HFFc6 (cell line): ENCODE results near the gene GMPPA. TPM values are rescaled to one million over a fixed set of nuclear protein-coding genes. Genes with fewer than 3 reads are reported as not detected.

Source experiments
- DNase-seq: peaks from one replicate; pipeline ENCODE4 v3.0.0-alpha.2; 2018
- H3K27ac Mint-ChIP-seq: 2 replicates; pipeline ENCODE4 v1.8.0; 2020; ENCODE audit warnings: mild to moderate bottlenecking, mixed read lengths
- H3K27me3 Mint-ChIP-seq: 2 replicates; pipeline ENCODE4 v1.8.0; 2021; ENCODE audit warnings: mild to moderate bottlenecking, moderate library complexity, mixed read lengths; ENCODE audit not compliant: insufficient read depth
- H3K36me3 Mint-ChIP-seq: 2 replicates; pipeline ENCODE4 v1.8.0; 2021; ENCODE audit warnings: low read depth, mixed read lengths
- H3K4me1 Mint-ChIP-seq: 2 replicates; pipeline ENCODE4 v1.8.0; 2020; ENCODE audit warnings: low read depth, mixed read lengths
- H3K4me3 Mint-ChIP-seq: 2 replicates; pipeline ENCODE4 v1.8.0; 2020; ENCODE audit warnings: mild to moderate bottlenecking, moderate library complexity, mixed read lengths
- H3K9me3 Mint-ChIP-seq: 2 replicates; pipeline ENCODE4 v1.8.0; 2020; ENCODE audit warnings: mild to moderate bottlenecking, mixed read lengths
- total RNA-seq, 6 experiments: library from RNA; stranded (reverse); fragmentation: NEBNext Ultra II Directional; extraction: Animal tissue kit (Norgen Biotek cat#: 25700); gene quantifications; 2 replicates in 1 of 6; 3 replicates in 5 of 6; pipeline ENCODE4 v1.2.3, GENCODE V29; 2021
- TF ChIP-seq, protein P1 (sequence below): fragments of 200-600 bp; sonication (generic); IDR thresholded peaks from 2 replicates; pipeline ENCODE4 v1.5.0; 2021; ENCODE audit warnings: antibody characterized with exemption, mild to moderate bottlenecking

The GMPPA gene
- total RNA-seq, 6 experiments from 2014 or later, result 68.9 to 85.3 (median 74.1) TPM

DNA sequence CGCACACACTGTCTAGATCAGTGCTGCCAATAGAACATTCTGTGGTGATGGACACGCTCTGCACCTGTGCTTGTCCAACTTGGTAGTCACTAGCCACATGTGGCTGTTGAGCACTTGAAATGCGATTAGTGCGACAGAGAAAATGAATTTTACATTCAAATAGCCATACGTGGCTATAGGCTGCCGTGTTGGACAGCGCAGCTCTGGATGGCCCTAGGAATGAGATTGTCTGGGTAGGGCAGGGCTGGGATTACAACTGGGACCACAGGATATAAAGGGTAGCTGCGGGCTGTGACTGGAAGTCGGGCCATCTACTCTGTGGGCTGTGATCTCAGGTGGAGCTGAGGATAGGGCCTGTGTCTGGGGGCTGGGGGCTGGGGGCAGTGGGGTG is 20.8 kb downstream of the GMPPA start:
- H3K27ac Mint-ChIP-seq, result no peak overlapping the region
- no peak overlapping the region for H3K4me3 Mint-ChIP-seq
- DNase-seq, result no peak
- H3K36me3 Mint-ChIP-seq, result no peaks in the 10 kb centered on the region
- TF ChIP-seq, protein P1, sequence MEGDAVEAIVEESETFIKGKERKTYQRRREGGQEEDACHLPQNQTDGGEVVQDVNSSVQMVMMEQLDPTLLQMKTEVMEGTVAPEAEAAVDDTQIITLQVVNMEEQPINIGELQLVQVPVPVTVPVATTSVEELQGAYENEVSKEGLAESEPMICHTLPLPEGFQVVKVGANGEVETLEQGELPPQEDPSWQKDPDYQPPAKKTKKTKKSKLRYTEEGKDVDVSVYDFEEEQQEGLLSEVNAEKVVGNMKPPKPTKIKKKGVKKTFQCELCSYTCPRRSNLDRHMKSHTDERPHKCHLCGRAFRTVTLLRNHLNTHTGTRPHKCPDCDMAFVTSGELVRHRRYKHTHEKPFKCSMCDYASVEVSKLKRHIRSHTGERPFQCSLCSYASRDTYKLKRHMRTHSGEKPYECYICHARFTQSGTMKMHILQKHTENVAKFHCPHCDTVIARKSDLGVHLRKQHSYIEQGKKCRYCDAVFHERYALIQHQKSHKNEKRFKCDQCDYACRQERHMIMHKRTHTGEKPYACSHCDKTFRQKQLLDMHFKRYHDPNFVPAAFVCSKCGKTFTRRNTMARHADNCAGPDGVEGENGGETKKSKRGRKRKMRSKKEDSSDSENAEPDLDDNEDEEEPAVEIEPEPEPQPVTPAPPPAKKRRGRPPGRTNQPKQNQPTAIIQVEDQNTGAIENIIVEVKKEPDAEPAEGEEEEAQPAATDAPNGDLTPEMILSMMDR, result no peak
- peaks cover 37% of the 10 kb centered on the region for H3K4me1 Mint-ChIP-seq
- peaks cover 13% of the 10 kb centered on the region; the same call in 1 of the 2 replicates for H3K27me3 Mint-ChIP-seq
- no peaks in the 10 kb centered on the region for H3K9me3 Mint-ChIP-seq

DNA sequence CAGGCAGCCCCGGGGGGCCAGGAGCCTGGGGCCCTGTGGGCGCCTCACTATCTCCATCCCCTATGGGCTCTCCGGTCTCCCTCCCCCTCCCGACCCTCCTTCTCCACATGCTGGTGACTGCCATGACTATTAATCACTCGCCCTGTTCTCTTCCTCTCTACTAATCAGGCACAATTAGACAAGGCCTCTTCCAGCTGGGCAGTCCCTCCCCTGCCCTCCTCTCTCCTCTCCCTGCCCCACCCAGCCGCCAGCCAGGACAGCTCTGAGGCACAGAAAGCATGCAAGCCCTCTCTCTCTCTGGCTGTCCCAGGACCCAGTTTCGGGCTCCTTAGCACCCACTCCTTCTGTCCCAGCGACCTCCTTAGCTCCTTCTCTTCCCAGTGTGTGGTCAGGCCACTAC is 21.4 kb downstream of the GMPPA start:
- TF ChIP-seq, protein P1, result no peak
- Mint-ChIP-seq H3K27me3 (peaks cover 10% of the 10 kb centered on the region; the same call in 1 of the 2 replicates), H3K27ac (peak overlapping the region; percentile 12), H3K4me3 (peak overlapping the region; percentile 8; the same call in 1 of the 2 replicates), H3K9me3 (no peaks in the 10 kb centered on the region), H3K4me1 (peaks cover 37% of the 10 kb centered on the region), H3K36me3 (no peaks in the 10 kb centered on the region)
- peak; percentile 21 for DNase-seq

DNA sequence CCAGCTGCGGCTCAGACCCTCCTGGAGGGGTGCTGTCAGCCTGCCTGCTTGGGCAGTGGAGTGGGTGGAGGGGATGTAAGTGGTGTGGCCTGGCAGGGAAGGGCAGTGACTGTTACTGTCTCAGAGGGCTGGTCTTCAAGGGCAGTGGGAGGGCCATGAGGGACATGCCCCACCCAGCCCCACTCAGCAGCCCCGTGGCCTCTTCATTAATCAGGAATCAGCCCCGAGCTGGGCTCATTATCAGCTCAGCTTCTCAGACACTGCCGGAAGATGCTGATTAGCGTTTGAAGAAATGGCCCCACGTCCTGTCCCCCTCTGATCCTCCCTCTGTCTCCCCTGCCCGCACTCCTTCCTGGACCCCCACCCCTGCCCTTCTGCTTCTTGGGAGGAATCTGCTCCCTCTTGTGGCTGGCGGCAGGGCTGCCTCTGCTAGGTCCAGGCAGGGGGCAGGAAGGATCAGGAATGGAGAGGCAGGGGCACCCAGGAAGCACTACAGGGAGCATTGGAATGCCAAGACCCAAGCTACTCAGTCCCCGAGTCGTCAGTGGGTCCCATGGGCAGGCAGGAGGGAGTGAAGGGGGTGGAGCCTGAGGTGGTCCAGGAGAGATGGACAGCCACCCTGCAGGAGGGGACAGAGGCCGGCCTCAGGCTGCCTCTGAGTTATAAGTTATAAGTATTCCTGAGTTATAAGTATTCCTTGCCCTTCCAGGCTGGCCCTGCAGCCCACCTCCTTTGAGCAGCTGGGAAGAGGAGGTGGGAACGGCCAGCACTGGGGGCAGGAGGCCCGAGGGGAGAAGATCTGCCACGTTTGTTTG is 22.6 kb downstream of the GMPPA start:
- peaks cover 37% of the 10 kb centered on the region for H3K4me1 Mint-ChIP-seq

DNA sequence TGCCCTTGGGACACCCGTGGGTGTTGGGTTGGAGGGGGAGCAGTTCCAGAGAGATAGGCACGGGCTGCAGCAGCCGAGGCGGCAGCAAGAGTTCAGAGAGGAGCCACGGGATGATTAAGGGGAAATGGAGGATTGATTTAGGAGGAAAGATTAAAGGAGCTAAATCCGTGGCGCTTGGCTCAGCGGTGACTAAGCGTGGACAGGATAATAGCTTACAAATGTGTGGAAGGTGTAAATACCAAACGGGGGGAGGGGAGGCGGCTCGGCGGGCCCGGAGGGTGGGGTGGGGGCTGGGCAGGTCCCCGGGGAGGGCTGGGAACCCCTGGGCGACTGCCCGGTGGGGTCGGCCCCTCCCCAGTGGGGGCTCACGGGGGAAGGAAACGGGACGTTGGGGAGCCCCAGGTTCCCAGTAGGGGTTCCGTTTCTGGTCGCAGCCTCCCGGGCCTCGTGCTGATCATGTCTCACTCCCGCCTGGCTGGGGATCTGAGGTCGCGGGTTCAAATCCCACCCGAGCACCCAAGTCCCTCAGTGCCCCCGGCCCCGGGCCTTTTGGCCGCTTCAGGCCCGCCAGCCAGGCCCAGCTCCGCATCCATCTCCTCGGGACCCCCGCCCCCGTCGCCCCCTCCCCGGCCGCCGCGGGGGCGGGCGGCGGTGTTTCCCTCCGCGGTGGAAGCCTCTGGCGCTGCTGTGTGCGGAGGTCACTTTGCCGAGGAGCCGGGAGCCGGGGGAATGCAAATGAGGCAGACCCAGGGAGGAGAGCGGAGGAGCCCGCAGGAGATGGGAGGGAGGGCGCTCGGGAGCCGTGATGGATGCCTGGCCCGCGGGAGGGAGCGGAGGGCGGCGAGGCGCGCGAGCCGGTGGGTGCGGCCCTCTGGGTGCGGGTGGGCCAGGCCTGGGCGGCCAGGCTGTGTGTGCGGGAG is 23.7 kb downstream of the GMPPA start:
- Mint-ChIP-seq H3K4me3 (peak overlapping the region; percentile 79), H3K27ac (peak overlapping the region; percentile 91), H3K27me3 (peaks cover 11% of the 10 kb centered on the region; the same call in 1 of the 2 replicates), H3K9me3 (no peaks in the 10 kb centered on the region), H3K4me1 (peaks cover 37% of the 10 kb centered on the region), H3K36me3 (no peaks in the 10 kb centered on the region)
- TF ChIP-seq, protein P1, result no peak
- peak; percentile 84 for DNase-seq

More for the DNA sequence above, 22.6 kb downstream of the GMPPA start:
- Mint-ChIP-seq H3K27ac (peak overlapping the region; percentile 91), H3K27me3 (peaks cover 7% of the 10 kb centered on the region; the same call in 1 of the 2 replicates), H3K4me3 (peak overlapping the region; percentile 79), H3K9me3 (no peaks in the 10 kb centered on the region), H3K36me3 (no peaks in the 10 kb centered on the region)
- no peak for DNase-seq
- TF ChIP-seq, protein P1, result peak; percentile 84

DNA sequence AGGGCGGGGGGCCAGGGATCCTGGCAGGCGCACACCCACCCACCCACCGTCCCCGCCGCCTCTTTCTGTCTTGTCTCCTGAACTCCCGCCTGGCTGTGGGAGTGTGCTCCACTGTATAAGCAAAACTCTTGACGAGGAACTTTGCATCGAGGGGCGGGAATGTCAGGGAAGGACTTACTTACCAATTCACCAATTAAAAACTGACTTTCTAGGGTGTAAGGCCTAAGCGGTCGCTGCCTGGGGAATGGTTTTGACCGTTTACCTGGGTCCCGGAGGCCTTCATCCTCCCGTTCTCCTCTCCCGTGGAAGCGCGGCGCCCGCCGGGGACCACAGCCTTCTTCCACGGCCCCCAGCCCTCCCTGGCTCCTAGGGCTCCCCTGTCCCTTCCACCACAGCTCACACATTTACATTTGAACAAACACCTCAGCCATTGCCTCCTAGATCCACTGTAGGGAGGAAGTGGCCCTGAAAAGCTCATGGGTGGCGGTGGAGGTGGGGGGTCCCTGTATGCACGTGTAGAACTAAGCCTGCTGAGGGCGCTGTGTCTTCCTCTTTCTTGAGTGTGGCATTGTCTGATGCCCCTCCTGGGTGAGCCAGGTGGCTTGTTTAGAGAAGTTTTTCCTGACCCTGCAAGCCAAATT is 24.5 kb downstream of the GMPPA start:
- Mint-ChIP-seq H3K27me3 (peaks cover 13% of the 10 kb centered on the region; the same call in 1 of the 2 replicates), H3K4me1 (peaks cover 31% of the 10 kb centered on the region), H3K27ac (peak overlapping the region; percentile 24; the same call in 1 of the 2 replicates), H3K36me3 (no peaks in the 10 kb centered on the region), H3K9me3 (no peaks in the 10 kb centered on the region), H3K4me3 (no peak overlapping the region)
- TF ChIP-seq, protein P1, result peak; percentile 45
- no peak for DNase-seq
